ENCODE results near the gene NEK7.
"Not testable (repeated sequence)": the region's sequence is repeated elsewhere in the genome, so short reads cannot be mapped to it uniquely, and the experiment has no call there.

Gene NEK7

DNA sequence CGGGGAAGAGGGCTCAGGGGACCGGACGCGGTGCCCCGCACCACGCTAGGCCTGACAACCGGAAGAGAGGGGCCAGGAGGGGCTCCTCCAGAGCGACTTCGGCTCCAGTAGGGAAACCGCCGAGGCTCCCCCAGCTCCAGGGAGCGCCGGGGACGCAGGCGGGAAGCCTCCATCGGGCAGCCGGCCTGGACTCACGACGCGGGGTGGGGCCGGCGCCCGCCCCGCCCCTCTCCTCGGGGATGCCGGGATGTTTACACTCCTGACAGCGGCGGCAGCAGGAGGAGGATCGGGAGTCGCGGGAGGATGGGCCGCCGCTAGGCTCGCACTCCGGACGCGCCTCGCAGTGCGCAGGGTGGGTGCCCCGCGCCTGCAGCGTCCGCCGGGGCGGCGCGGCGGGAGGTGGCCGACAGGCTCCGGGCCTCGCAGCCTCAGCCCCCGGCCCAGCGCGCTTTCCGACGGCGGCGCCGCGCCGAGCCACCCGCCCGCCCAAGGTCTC, at the start of gene NEK7:
NEK7 (plus strand) TSS at position 254 of the 496 bp plus-strand sequence. CDS start 75,583 bp downstream, outside the sequence.
- peak; percentile 85 for DNase-seq

DNA sequence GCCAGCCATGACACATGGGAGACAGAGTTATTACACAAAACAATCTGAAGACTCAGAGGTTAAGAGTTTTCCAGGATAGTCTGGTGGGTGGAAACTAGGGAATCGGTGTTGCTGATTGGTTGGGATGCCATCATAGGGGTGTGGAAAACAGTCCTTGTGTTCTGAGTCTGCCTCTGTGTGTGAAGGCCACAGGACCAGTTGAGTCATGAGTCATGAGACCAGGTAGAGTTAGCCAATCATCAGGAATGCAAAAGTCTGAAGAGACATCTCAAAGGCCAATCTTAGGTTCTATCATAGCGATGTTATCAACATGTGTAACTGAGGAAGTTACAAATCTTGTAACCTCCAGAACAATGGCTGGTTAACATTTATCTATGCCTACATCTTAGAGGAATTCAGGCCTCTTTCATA, 49.7 kb upstream of the NEK7 start:
- DNase-seq: no peak

DNA sequence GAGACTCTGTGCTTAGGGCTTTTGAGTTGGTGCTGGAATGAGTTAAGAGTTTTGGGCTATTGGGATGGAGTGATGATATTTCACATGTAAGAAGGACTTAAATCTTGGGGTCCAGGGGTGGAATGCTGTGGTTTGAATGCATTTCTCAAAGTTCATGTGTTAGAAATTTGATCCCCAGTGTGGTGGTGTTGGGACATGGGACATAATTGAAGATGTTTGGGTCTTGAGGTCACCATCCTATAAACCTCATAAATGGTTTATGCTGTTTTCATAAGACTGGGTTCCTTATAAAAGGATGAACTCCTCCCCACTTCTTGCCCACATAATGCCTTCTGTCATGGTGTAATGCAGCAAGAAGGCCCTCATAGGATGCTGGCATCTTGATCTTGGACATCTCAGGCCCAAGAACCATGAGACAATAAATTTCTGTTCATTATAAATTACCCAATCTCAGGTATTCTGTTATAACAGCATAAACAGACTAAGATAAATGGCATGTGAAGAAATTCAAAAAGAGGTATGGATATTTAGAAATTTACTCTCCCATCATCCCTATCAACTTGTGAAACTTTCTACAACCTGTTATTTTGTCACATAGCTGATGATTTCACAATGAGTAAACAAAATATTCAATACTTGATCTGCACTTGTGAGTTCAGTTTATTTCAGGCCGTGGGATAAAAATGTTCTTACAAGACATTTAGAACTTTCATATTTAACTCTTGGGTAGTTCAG, 48.0 kb upstream of the NEK7 start:
- DNase-seq: no peak

DNA sequence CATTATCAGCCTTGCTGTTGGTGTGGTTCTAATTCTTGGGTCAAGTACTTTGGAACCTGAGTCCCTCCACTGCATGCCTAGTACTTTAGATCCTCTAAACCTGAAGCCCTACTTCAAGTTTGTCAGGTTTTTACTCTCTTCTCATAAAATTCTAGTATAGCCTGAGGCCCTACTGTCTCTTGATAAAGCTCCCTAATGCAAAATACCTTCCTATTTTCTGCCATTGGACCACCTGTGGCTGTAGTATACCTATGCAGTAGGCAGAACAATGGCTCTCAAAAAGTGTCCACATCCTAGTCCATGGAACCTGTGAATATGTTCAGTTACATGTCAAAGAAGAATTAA, 47.5 kb upstream of the NEK7 start:
- DNase-seq: no peak

DNA sequence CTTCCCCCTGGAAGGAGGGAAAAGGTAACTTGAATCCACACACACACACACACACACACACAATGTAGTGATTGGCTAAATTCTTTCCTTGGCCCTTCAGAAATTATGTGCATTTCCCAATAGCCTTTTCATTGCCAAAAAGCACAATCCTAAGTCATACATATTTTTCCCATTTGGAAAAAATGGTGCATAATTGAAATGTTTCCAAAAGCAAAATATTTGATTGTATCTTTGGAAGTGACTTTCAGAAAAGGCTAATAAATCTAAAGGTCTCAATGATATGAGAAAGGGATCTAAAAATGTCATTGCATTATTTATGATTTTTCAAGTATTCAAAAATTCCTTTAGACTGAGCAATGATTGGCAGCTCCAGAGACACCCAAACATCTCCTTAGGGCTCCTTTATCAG, 43.5 kb upstream of the NEK7 start:
- no peak for DNase-seq

DNA sequence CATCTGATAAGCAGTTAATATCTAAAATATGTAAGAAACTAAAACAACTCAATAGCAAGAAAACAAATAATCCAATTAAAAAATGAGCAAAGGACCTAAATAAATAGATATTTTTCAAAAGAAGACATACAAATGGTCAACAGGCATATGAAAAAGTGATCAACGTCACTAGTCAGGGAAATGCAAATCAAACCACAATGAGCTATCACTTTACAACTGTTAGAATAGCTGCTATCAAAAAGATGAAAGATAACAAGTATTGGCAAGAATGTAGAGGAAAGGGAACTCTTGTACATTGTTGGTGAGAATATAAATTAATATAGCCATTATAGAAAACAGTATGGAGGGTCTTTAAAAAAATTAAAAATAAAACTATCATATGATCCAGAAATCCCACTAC, 40.7 kb upstream of the NEK7 start:
- no peak for DNase-seq

DNA sequence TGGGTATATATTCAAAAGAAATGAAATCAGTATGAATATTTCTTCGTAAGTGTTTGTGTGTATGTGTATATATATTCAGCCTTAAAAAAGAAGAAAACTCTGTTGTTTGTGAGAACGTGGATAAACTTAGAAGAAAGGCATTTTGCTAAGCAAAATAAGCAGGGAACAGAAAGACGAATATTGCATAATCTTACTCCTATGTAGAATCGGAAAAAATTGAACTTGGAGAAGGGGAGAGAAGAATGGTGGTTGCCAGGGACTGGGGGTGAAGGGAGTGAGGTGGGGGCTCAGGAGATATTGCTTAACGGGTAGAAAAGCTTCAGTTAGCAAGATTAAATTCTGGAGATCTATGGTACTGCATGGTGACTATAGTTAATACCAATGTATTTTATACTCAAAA, 40.3 kb upstream of the NEK7 start:
- DNase-seq: no peak

DNA sequence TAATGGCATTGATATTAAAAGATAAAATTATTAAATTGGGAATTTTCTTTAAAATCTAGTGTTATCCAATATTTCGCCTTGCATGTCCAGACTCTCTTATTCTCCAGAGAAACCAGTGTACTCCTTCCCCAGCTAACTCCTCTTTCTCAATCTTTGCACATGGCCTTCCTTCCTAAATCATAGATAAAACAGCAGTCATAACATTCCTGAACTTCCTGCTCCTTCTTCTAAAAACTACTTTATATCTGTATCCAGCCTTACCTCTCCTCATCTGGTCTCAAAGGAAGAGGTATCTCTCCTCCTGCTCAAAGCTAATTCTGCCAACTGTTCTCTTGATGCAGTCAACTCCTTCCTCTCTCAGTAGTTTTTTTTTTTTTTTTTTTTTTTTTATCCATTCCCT, 39.5 kb upstream of the NEK7 start:
- no peak for DNase-seq

DNA sequence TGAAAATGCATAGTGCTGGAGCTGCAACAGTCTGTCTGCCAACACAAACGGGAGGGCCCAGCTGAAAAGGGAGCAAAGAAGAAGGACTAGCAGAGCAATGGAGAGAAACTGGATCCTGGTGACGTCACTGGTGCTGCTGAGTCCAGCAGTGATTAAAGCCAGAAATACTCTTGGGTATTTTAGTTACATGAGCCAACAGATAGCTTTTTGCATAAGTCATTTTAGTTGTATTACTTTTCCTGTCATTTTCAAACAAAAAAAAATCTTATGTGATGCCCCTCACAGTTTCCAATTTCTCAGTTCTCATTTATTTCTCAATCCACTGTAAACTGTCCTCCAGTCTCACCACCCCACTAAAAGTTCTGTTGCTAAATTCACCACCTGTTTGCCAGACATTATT, 38.7 kb upstream of the NEK7 start:
- DNase-seq: no peak

DNA sequence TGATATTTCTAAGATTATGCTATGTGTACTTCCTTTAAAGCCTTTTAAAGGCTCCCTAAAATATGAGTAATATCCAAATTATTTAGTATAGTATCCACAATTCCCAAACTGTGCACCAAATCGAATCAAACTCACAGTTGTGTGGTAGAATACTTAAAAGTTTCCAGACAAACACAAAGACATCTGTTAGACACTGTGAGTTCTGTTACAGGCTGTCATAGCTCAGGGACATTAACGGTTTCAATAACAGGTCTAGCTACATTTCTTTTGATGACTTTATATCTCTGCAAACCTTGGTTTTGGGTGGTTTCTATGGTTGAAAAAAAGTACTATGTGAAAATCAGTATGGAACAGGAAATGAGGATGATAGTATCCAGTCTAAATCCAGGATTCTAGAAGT, 36.9 kb upstream of the NEK7 start:
- no peak for DNase-seq

DNA sequence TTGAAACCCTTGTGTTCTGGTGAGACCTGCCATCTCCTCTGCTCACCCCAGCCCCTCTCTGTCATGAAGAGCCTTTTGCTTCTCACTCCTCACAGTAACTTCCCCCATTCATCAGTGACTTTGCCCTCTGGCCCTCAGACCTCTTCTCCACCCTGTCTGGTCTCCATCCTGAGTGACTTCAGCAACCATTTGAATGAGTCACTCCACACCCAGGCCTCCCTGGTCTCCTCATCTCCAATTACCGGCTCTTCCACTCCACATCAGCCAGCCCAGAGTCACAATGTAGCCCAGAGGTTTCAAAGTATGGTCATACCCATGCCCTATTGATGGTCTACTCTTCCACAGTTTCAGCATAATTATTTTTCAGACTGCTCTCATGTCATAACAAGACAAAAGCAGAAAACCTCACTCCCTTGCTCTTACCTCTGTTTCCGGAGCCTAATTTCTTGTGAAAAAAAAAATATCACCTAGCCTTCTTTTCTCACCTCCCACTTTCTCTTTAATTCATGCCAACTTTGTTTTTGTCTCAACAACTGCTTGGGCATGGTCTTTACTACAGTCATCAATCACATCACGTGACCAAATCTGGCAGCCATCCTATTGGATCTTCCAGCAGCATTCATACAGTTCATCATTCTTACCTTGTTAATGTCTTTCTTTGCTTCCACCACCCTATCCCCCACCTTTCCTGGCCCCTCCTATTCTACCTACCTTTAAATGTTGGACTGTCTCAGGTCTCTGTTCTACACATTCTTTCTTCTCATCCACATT, 35.6 kb upstream of the NEK7 start:
- no peak for DNase-seq

DNA sequence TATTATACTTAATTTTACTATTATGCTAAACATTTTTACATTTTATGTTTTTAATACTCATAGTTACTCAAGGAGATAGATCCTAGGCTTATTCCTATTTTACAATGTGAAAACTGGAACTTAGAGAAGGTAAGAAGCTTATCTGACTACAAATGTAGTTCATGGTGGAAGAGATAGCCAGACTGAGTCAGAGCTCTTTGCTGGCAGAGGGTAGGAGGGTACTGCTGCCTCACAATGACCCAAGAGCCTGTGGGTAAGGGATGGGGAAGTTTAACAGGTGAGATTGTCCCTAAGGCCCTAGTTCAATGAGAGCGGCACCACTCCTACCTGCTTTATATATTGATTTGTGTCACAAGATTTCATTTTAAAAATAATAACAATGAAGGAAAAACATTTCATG, 34.1 kb upstream of the NEK7 start:
- no peak for DNase-seq

DNA sequence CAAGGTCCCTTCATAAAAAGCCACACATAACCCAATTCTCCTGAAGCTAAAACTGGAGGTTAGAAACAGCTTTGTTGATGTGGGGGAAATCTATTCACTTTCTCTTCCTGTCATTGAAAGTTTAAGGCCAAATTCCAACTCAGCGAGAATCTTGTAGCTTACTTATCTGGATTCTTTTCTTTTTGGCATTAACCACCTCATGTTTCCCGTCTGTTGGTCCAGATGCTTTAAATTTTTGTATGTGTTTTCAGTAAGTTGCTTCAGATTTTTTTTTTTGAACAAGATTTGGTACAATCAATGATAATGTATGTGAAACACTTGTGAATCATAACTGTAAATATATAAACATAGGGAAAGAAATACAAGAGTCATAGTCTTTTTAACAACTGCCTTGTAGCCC, 33.7 kb upstream of the NEK7 start:
- no peak for DNase-seq

DNA sequence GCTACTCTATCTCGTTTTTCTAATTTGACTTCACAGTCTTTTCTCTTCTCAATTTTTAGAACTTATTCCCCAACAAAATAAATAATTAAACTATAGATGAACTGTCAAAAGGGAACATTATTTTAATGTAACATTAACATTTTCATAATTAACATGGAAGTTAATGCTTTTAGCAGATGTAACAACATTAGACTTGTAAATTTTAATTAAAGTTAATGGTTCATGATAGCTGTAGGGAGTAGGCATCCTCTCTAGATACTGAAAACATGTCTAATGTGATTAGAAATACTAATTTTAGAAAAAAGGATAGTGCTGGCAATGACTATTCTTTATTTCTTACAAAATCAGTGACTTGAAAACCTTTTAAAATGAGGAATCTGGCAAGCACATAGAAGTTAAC, 32.1 kb upstream of the NEK7 start:
- DNase-seq: no peak

DNA sequence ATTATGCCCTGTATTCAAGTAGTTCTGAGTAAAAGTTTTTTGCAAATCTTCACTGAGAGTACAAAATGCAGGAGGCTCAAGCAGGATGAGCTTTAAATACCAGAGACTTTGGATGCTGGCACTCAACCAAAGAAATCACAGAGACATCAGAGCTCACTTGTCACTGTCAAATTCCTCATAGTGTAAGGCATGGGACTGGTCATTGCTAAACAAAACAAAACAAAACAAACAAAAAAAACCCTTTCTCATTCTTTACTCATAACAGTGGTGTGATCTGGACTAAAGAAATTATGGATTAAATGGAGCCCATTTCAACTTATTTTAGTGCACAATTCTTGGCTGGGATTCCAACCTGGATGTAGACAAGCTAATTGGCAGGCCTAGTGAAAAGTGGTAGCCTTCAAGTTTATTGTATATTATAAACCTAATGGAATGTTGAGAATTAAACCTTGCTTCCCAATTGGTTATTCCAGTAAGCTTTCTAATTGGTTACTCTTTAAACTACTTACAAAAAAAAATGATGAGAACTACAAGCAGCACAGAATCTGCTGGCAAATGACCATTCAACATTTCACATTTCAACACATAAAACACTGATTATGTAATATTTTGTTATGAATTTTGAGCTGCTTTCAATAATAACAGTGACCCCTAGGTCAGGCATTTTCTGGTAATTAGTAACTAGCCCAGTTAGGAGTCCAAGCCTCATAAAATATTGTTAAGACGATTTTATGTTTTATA, 30.6 kb upstream of the NEK7 start:
- DNase-seq: no peak

DNA sequence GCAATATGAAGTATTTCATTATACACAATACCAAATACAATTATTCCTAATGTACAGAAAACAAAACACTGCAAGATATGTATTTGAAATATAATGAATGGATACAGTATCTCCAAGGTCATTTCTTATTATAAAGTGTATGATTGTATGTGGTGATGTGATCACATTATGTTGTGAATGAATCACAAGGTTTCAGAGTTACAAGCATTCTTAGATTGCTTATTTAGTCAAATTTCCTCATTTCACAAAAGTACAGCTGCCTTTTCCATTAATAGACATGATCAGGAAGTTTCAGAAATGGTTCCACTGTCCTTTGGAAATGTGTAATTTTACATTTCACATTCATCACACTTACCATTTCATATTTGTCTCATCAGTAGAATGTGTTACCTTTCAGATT, 28.3 kb upstream of the NEK7 start:
- no peak for DNase-seq

DNA sequence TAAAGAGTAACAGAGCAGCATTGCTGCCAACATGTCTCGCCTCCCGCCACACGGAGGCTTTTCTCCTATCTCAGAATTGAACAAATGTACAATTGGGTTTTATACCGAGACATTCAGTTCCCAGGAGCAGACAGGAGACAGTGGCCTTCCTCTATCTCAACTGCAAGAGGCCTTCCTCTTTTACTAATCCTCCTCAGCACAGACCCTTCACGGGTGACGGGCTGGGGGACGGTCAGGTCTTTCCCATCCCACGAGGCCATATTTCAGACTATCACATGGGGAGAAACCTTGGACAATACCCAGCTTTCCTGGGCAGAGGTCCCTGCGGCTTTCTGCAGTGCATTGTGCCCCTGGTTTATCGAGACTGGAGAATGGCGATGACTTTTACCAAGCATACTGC, 26.7 kb upstream of the NEK7 start:
- not testable (repeated sequence) for DNase-seq

DNA sequence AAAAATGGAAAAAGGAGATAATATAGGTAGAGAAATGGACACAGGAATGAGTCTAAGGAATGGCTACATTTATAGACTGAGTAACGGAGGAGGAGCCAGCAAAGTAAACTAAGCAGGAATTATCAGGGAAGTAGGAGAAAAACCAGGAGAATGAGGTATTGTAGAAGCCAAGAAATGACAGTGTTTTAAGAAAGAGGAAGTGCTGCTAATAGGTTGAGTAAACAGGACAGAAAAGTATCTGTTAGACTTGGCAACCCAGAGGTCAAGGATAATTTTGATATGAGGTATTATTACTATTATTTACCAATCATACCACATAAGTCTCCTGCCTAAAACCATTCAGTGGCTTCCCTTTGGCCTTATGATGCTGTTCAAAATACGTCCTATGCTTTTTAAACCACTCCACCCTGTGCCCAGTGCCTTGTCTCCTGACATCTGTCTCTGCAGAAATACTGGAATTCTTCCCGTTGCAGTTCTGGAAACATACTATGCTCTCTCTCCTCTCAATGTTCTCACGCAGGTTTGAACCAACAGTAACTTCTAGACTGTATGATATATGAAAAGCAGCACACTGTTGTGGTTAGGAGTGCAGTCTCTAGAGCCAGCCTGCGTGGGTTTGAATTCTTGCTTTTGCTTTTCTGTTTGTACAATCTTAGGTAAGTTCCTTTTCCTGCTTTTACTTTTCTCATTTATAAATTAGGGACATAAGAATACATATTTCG, 24.6 kb upstream of the NEK7 start:
- DNase-seq: no peak

DNA sequence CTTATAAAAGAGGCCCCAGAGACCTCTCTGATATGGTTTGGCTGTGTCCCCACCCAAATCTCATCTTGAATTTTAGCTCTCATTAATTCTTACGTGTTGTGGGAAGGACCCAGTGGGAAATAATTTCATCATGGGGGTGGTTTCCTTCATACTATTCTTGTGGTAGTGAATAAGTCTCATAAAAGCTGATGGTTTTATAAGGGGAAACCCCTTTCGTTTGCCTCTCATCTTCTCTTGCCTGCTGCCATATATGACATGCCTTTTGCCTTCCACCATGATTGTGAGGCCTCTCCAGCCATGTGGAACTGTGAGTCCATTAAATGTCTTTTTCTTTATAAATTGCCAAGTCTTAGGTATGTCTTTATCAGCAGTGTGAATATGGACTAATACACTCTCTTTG, 22.5 kb upstream of the NEK7 start:
- DNase-seq: no peak

DNA sequence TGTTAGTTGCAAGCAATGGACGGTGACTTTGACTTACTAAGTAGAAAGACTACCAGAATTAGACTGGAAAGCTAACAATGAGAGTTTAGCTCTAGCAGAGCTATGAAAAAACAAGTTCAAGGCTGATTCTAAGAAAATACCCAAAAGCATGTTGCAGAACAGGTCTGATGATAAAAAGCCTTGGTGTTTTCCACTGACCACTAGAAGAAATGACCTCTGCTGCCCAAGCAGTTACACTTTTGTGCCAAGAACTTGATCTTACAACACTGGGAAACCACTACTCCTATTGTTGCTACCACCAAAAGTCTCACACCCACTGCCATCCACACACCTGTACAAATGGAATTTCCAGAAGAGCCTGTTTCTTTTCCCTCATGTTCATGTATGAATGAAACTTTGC, 21.4 kb upstream of the NEK7 start:
- DNase-seq: no peak

DNA sequence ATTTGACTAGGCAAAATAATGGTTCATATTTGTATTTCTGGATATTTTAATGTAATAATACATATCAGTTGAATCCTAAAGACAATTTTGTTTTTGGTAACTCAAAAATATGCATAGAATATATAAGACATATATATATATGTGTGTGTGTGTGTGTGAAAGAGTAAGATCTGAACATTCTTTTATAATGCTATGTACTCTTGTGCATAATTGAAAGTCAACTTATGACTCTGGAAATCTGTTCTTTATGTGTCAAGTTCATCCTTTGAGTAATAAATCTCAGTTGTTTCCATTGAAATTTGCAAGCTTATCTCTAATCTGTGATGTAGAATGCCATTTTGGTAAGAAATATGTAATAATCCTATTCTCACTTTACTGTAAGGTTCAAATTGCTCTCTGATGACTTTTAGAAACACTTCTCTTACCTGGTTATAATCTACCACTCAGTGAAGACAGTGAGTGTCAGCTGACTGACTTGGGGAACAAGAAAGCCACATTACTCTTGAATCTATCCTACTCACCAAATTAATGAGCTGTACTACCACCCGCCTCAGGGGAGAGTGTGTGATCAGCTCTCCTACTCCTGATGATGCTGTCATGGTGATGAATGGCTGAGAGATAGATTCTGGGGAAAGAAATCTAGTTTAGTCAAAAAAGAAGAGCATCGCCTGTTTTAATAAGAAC, 15.0 kb upstream of the NEK7 start:
- no peak for DNase-seq

DNA sequence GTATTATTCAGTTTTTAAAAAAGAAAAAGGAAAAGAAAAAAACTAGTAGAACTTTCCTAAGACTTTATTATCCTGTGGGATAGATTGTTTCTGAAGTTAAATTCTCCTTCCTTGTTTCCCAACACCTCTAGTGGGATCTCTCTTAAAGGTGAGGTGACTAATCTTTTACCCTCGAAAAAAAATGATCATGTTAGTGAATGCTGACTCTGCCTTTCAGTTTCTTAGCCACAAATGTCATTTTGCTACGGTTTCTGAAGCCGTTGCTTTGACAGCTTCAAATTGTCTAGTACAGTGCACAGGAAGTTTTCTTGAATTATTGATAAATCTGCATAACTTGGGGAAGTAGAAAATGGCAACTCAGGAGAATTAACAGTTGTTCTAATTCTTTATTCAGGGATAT, 13.0 kb upstream of the NEK7 start:
- DNase-seq: no peak

DNA sequence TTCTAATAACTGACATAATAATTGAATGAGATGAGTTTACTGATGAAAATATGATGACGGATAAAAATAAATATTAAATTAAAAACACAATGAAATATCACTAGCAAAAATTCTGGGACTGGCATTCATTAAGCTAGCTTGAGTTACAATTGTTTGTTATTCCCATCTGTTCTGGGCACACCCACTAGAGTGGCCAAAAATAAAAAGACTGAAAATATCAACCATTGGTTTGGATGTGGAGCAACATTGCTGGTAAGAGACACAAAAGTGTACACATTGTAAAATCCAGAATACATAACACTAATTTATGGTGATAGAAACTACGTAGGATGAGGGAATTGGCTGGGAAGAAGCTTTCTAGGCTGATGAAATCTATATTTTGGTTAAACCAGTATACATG, 9.6 kb upstream of the NEK7 start:
- no peak for DNase-seq

Measured in midbrain (tissue), 1 donor.